Stimulated activated CD4-positive, alpha-beta T cell treated with anti-CD3 and anti-CD28 coated beads, Interleukin-2, amount 100 ng/mL, for 24 hours (primary cell): Measurements from ENCODE around the gene G6PC1.
"Not testable (repeated sequence)": the region's sequence is repeated elsewhere in the genome, so short reads cannot be mapped to it uniquely, and the experiment has no call there.

ENCODE experiments used
- DNase-seq, 2 donors: peaks; one replicate each; pipeline ENCODE4 v3.0.0-alpha.2; 2020

G6PC1 gene

GRCh38 chr17:42904110-42904469, 3.5 kb downstream of the G6PC1 start:
- no peak for DNase-seq

GRCh38 chr17:42906772-42907446, 6.3 kb downstream of the G6PC1 start:
- no peak for DNase-seq

- no peak for DNase-seq
These were observed 8.5 kb downstream of the G6PC1 start for GRCh38 chr17:42908872-42909700.

- no peak for DNase-seq
These were observed 12.9 kb downstream of the G6PC1 start for GRCh38 chr17:42913522-42913921.

- DNase-seq = no peak
These were observed 13.5 kb downstream of the G6PC1 start for GRCh38 chr17:42913981-42914617.

GRCh38 chr17:42915288-42915687, 14.7 kb downstream of the G6PC1 start:
- DNase-seq = not testable (repeated sequence)

- not testable (repeated sequence) for DNase-seq
These were observed 16.0 kb downstream of the G6PC1 start for GRCh38 chr17:42916388-42917235.

GRCh38 chr17:42917236-42917603, 16.6 kb downstream of the G6PC1 start:
- no peak for DNase-seq

- DNase-seq = no peak
These were observed 18.4 kb downstream of the G6PC1 start for GRCh38 chr17:42918902-42919521.

- not testable (repeated sequence) for DNase-seq
These were observed 19.0 kb downstream of the G6PC1 start for GRCh38 chr17:42919522-42920077.

GRCh38 chr17:42920106-42920900, 19.7 kb downstream of the G6PC1 start:
- no peak for DNase-seq

- no peak for DNase-seq
These were observed 20.3 kb downstream of the G6PC1 start for GRCh38 chr17:42920922-42921321.

GRCh38 chr17:42922294-42922693, 21.7 kb downstream of the G6PC1 start:
- no peak for DNase-seq

- DNase-seq = not testable (repeated sequence)
These were observed 22.9 kb downstream of the G6PC1 start for GRCh38 chr17:42923472-42923871.

GRCh38 chr17:42924891-42925290, 24.3 kb downstream of the G6PC1 start:
- DNase-seq = no peak

- DNase-seq = peak; percentile 28 to 43
These were observed 28.3 kb downstream of the G6PC1 start for GRCh38 chr17:42928714-42929496.

GRCh38 chr17:42929497-42929844, 28.9 kb downstream of the G6PC1 start:
- no peak for DNase-seq

GRCh38 chr17:42937712-42938596, 37.4 kb downstream of the G6PC1 start:
- DNase-seq = peak in 1 of 2 donors; percentile 3

GRCh38 chr17:42944211-42944610, 43.6 kb downstream of the G6PC1 start:
- DNase-seq = no peak
